Tibial artery (tissue), 4 donors: Measurements from ENCODE around the gene MET.

Experiments used
- DNase-seq, 2 donors: peaks; one replicate each; pipeline ENCODE4 v3.0.0-alpha.2; 2019
- H3K27ac ChIP-seq, 2 donors: fragments of 200-600 bp; sonication (generic) in 1 of 2; 1 replicate in 1 of 2; 2 replicates in 1 of 2; pipeline ENCODE4 v1.5.1; 2018 to 2019; ENCODE audit warnings: mild to moderate bottlenecking in 1 of 2
- H3K27me3 ChIP-seq, 2 donors: fragments of 200-600 bp; sonication (generic) in 1 of 2; one replicate each; pipeline versions ENCODE4 v1.5.1 to v1.6.0; 2016 to 2019
- H3K36me3 ChIP-seq, 3 donors: fragments of 200-600 bp; sonication (generic) in 2 of 3; one replicate each; pipeline ENCODE4 v1.5.1; 2016 to 2019; ENCODE audit warnings: mild to moderate bottlenecking in 2 of 3
- H3K4me1 ChIP-seq, 4 donors: fragments of 200-600 bp; sonication (generic) in 2 of 4; 1 replicate in 3 of 4; 2 replicates in 1 of 4; pipeline ENCODE4 v1.5.1; 2016 to 2019
- H3K4me3 ChIP-seq, 2 donors: fragments of 200-600 bp; sonication (generic) in 1 of 2; 1 replicate in 1 of 2; 2 replicates in 1 of 2; pipeline ENCODE4 v1.5.1; 2018 to 2019; ENCODE audit warnings: mild to moderate bottlenecking in 2 of 2
- H3K9me3 ChIP-seq, 3 donors: fragments of 200-600 bp; sonication (generic) in 1 of 3; one replicate each; pipeline ENCODE4 v1.5.1; 2016 to 2019
- CTCF ChIP-seq, 2 experiments: fragments of 200-600 bp in 1 of 2; fragments of 450-650 bp in 1 of 2; IDR thresholded peaks; one replicate each; pipeline ENCODE4 v1.5.1; 2017 to 2019; ENCODE audit warnings: antibody characterized with exemption in 2 of 2, mild to moderate bottlenecking in 1 of 2, moderate library complexity in 1 of 2
- intact Hi-C: fragments of 100-400 bp; cut with DNase I; formaldehyde crosslinking; loops from one replicate; pipeline ENCODE4 v1.15.0; 2023; ENCODE audit warnings: low total_unique reads

The MET gene

GRCh38 chr7:116710764-116711452 lies 38.9 kb downstream of the MET start:
- no peak for TF ChIP-seq CTCF (IDR thresholded peaks at IDR 0.05)
- DNase-seq: no peak
- no peaks in the 10 kb centered on the region for H3K9me3 ChIP-seq
- peaks cover 0 to 4% (median 2%) of the 10 kb centered on the region in 4 donors for H3K4me1 ChIP-seq
- H3K27ac ChIP-seq: no peak overlapping the region
- H3K27me3 ChIP-seq: no peaks in the 10 kb centered on the region
- H3K36me3 ChIP-seq: no peaks in the 10 kb centered on the region
- intact Hi-C loops: no loop called here
- no peak overlapping the region for H3K4me3 ChIP-seq

GRCh38 chr7:116711790-116712189 lies 39.8 kb downstream of the MET start:
- TF ChIP-seq CTCF (IDR thresholded peaks at IDR 0.05): no peak
- intact Hi-C loops: no loop called here
- H3K27me3 ChIP-seq: no peaks in the 10 kb centered on the region
- H3K4me1 ChIP-seq: peaks cover 0 to 9% (median 4%) of the 10 kb centered on the region in 4 donors
- no peak overlapping the region for H3K27ac ChIP-seq
- H3K36me3 ChIP-seq: no peaks in the 10 kb centered on the region
- H3K4me3 ChIP-seq: no peak overlapping the region
- DNase-seq: no peak
- H3K9me3 ChIP-seq: no peaks in the 10 kb centered on the region

GRCh38 chr7:116713500-116713899 lies 41.5 kb downstream of the MET start:
- Histone ChIP-seq H3K27ac (no peak overlapping the region), H3K36me3 (no peaks in the 10 kb centered on the region), H3K4me3 (no peak overlapping the region), H3K9me3 (no peaks in the 10 kb centered on the region), H3K27me3 (no peaks in the 10 kb centered on the region), H3K4me1 (peaks cover 0 to 9% (median 3%) of the 10 kb centered on the region in 4 donors)
- TF ChIP-seq CTCF (IDR thresholded peaks at IDR 0.05): no peak
- DNase-seq: no peak
- intact Hi-C loops: no loop called here

GRCh38 chr7:116713918-116714317 lies 41.9 kb downstream of the MET start:
- no peak overlapping the region for H3K27ac ChIP-seq
- H3K4me3 ChIP-seq: no peak overlapping the region
- H3K27me3 ChIP-seq: no peaks in the 10 kb centered on the region
- no peak for DNase-seq
- no peaks in the 10 kb centered on the region for H3K36me3 ChIP-seq
- H3K9me3 ChIP-seq: no peaks in the 10 kb centered on the region
- H3K4me1 ChIP-seq: peaks cover 0 to 9% (median 3%) of the 10 kb centered on the region in 4 donors
- intact Hi-C loops: no loop called here
- TF ChIP-seq CTCF (IDR thresholded peaks at IDR 0.05): no peak

GRCh38 chr7:116715077-116715476 lies 43.1 kb downstream of the MET start:
- no peak for TF ChIP-seq CTCF (IDR thresholded peaks at IDR 0.05)
- Histone ChIP-seq H3K27ac (no peak overlapping the region), H3K4me3 (no peak overlapping the region), H3K27me3 (no peaks in the 10 kb centered on the region), H3K36me3 (no peaks in the 10 kb centered on the region), H3K4me1 (peaks cover 0 to 9% (median 3%) of the 10 kb centered on the region in 4 donors), H3K9me3 (no peaks in the 10 kb centered on the region)
- intact Hi-C loops: no loop called here
- DNase-seq: no peak
